Measurements from ENCODE around the gene BAK1.

The BAK1 gene

DNA sequence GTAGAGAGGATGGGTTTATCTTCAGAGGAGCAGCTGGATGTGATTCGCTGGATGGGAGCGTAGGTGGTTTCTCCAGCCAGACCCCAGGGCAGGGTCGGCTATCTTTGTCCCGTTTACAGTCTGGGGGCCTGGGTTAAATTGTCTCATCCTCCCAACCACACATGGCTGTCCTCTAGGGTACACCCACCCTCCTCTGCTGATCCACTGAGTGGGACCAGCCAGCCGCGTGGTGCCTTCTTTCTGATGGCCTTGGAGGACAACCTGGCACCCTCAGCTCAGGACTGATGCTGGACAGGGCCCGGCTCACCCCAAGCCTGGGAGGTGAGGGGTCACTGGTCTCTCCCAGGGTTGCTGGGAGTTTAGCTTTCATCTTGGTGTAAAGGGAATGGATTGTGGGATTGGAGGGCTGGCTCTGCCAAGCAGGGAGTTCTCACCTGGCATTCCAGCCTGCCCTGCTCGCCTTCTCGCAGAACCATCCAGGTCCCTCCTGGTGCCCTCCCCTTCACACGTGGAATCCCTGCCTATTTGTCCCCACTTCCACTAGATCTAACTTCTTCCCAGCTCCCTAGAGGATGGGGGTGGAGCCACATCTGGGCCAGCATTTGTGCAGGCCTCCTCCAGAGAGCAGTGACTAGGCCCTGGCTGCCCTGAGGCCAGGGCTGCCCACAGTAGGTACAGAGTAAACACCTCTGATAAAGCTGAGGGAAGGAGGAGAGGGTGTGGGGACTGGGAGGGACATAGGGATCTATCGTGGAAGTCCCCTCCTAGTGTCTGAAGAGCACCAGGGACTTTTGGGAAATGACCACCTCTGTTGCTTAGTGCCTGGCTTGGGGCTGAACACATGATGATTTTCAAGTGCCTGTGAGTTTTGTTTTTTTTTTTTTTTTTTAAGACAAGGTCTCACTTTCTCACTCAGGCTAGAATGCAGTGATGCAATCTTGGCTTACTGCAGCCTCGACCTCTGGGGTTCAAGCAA lies 42.7 kb upstream of the BAK1 start:
- in situ Hi-C loops (cut with HindIII; ENCODE audit: low pct_ligation_motif_present, low sequenced_read_pairs), result no loop called here
- TF ChIP-seq, protein P1, sequence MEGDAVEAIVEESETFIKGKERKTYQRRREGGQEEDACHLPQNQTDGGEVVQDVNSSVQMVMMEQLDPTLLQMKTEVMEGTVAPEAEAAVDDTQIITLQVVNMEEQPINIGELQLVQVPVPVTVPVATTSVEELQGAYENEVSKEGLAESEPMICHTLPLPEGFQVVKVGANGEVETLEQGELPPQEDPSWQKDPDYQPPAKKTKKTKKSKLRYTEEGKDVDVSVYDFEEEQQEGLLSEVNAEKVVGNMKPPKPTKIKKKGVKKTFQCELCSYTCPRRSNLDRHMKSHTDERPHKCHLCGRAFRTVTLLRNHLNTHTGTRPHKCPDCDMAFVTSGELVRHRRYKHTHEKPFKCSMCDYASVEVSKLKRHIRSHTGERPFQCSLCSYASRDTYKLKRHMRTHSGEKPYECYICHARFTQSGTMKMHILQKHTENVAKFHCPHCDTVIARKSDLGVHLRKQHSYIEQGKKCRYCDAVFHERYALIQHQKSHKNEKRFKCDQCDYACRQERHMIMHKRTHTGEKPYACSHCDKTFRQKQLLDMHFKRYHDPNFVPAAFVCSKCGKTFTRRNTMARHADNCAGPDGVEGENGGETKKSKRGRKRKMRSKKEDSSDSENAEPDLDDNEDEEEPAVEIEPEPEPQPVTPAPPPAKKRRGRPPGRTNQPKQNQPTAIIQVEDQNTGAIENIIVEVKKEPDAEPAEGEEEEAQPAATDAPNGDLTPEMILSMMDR (IDR thresholded peaks at IDR 0.05; ENCODE audit: low read depth, low read length, missing control alignments), result no peak
- Histone ChIP-seq H3K27me3 (replicated peaks) (no peaks in the 10 kb centered on the region), H3K36me3 (replicated peaks) (no peaks in the 10 kb centered on the region), H3K27ac (no peak overlapping the region), H3K4me3 (ENCODE audit: low read depth, low read length) (peak overlapping the region; percentile 63)
- no peak for DNase-seq

DNA sequence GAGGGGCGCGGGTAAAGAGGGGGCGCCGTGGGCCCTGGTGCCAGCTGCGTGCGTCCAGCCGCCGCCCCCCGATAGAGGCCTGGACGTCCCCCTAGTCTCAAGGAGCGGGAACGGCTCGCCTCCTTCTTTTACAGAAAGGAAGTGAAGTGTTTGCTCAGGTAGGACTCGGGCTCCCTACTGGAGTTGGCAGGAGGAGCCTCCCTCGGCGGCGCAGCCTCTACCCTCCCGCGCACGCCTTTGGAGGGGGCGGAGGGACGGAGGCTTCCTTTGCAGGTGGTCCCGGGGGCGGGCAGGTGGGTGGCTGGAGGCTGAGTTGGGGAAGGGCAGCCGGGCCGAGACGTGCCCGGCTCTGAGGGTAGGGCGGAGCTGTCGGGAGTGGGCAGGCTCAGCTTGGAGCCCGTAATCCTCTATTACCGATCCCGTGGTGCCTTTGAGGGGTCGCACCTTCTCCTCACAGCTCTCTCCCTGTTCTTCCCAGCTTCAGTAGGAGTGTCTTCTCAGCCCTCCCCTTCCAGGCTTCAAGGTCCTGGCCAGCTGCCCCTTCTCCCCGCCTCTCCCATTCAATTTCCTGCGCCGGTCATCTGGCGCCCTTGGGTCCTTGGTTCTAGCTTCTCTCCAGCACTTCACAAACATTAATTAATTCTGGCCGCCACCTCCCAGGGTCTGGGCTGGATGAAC lies 41.8 kb upstream of the BAK1 start:
- TF ChIP-seq, protein P1 (IDR thresholded peaks at IDR 0.05; ENCODE audit: low read depth, low read length, missing control alignments), result no peak
- Histone ChIP-seq H3K4me3 (ENCODE audit: low read depth, low read length) (peak overlapping the region; percentile 63), H3K36me3 (replicated peaks) (no peaks in the 10 kb centered on the region), H3K27ac (no peak overlapping the region), H3K27me3 (replicated peaks) (no peaks in the 10 kb centered on the region)
- in situ Hi-C loops (cut with HindIII; ENCODE audit: low pct_ligation_motif_present, low sequenced_read_pairs), result no loop called here
- no peak for DNase-seq

DNA sequence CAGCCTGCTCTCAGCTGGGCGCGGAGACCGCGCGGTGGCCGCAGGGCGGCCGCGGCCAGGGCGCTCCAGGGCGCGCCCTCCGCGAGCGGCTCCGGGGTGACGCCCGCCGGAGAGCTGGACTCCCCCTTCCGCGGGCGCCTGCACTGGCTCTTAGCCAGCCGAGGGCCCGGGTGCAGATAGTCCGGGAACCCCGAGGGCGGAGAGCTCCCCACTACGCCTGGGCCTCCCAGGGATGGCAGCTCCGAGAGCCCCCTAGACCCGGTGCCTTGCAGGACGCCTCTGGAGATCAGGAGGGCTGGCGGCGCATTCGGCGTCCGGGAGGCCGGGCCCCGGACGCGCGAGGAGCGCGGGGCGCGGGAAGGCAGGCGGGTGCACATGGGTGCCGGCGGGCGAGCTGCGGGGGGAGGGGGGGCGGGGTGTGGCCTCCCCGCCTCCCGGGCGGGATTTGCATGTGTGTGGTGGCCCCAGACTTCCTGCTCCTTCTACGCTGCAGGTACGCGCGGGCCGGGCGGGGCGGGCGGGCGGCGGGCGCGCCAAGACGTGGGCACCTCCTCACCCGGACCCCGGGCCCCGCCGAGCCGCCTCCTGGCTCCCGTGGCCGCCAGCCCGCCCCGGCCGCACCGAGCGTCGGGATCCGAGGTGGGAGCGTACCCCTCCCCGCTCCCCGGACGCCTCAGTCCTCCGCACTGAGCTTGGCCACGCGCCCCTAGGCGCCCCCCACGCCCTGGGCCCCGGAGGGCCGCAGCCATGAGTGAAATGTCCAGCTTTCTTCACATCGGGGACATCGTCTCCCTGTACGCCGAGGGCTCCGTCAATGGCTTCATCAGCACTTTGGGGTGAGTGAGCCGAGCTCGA lies 41.0 kb upstream of the BAK1 start, which contains the start of gene ITPR3:
ITPR3 (plus strand) TSS at position 467 of the 855 bp plus-strand sequence; CDS start at position 748, 281 bp downstream.
- peak within 1 kb of the TSS; percentile 63 for H3K4me3 ChIP-seq (ENCODE audit: low read depth, low read length)
- TF ChIP-seq, protein P1 (IDR thresholded peaks at IDR 0.05; ENCODE audit: low read depth, low read length, missing control alignments), result no peak
- H3K27ac ChIP-seq, result no peak within 1 kb of the TSS
- H3K36me3 ChIP-seq (replicated peaks), result no peaks in the 10 kb centered on the region
- no peak for DNase-seq
- H3K27me3 ChIP-seq (replicated peaks), result no peaks in the 10 kb centered on the region
- in situ Hi-C loops (cut with HindIII; ENCODE audit: low pct_ligation_motif_present, low sequenced_read_pairs), result no loop called here

DNA sequence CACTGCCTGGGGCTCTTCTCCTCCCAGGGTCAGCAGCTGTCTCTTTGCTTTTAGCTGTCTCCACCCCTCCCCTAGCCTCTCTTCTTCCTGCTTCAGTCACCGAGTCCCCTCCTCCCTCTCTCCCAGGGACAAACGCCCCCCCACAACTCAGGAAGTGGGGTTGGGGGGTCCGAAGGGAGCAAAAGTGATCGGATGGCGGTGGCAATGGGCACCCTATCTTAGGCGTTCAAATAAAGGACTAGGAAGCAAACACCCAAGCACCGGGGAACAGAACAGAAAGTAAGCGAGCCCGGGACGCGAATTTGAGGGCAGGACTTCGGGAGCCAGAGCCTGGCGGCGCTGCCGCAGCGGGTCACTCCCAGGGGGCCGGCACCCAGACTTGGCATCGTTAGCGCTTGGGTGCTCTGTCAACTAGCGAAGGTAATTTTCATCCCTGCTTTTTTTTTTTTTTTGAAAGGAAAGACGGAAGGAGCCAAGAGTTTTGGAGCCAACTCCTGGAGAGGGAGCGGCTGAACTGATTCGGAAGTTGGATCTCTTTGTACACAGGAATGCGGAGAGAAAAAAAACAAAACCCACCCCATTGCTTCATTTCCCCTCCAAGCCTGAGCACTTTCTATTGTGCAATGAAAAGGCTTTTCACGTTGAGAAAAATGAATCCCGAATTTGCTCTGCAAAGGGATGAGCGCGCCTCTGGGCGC lies 40.2 kb upstream of the BAK1 start:
- Histone ChIP-seq H3K4me3 (ENCODE audit: low read depth, low read length) (peak overlapping the region; percentile 63), H3K36me3 (replicated peaks) (no peaks in the 10 kb centered on the region), H3K27me3 (replicated peaks) (no peaks in the 10 kb centered on the region), H3K27ac (no peak overlapping the region)
- TF ChIP-seq, protein P1 (IDR thresholded peaks at IDR 0.05; ENCODE audit: low read depth, low read length, missing control alignments), result peak; percentile 8
- DNase-seq, result no peak
- in situ Hi-C loops (cut with HindIII; ENCODE audit: low pct_ligation_motif_present, low sequenced_read_pairs), result no loop called here
